ENCODE results near the gene B3GAT1.

GRCh38 chr11:134366254-134366653 lies 45.8 kb downstream of the B3GAT1 start:
- no peak for TF ChIP-seq CTCF (IDR thresholded peaks at IDR 0.05; ENCODE audit: low read depth, low read length)
- no peak for TF ChIP-seq EZH2phosphoT487 (IDR thresholded peaks at IDR 0.05; ENCODE audit: low read depth)

Measured in OCI-LY3 (cell line).